Nephron progenitor cell (in vitro differentiated cells): ENCODE measurements around the gene ZNF280D.
"Not testable (repeated sequence)": the region's sequence is repeated elsewhere in the genome, so short reads cannot be mapped to it uniquely, and the experiment has no call there.

Experiments
- DNase-seq: peaks from one replicate; pipeline ENCODE4 v3.0.0; 2021
- H3K27ac Mint-ChIP-seq: 2 replicates; pipeline ENCODE4 v1.8.0; 2021; ENCODE audit warnings: mild to moderate bottlenecking, moderate library complexity, mixed read lengths
- H3K27me3 Mint-ChIP-seq: 2 replicates; pipeline ENCODE4 v1.8.0; 2021; ENCODE audit warnings: mild to moderate bottlenecking, low read depth, mixed read lengths; ENCODE audit not compliant: poor library complexity
- H3K36me3 Mint-ChIP-seq: 2 replicates; pipeline ENCODE4 v1.8.0; 2021; ENCODE audit warnings: low read depth, mixed read lengths
- H3K4me1 Mint-ChIP-seq: 2 replicates; pipeline ENCODE4 v1.8.0; 2021; ENCODE audit warnings: mixed read lengths
- H3K4me3 Mint-ChIP-seq: 2 replicates; pipeline ENCODE4 v1.8.0; 2021; ENCODE audit warnings: mild to moderate bottlenecking, moderate library complexity, mixed read lengths
- H3K9me3 Mint-ChIP-seq: 2 replicates; pipeline ENCODE4 v1.8.0; 2021; ENCODE audit warnings: mild to moderate bottlenecking, moderate library complexity, mixed read lengths
- TF ChIP-seq, protein P1 (sequence below): fragments of 200-600 bp; sonication (generic); IDR thresholded peaks from 2 replicates; pipeline ENCODE4 v1.5.0; 2021; ENCODE audit warnings: antibody characterized with exemption

Gene ZNF280D

DNA sequence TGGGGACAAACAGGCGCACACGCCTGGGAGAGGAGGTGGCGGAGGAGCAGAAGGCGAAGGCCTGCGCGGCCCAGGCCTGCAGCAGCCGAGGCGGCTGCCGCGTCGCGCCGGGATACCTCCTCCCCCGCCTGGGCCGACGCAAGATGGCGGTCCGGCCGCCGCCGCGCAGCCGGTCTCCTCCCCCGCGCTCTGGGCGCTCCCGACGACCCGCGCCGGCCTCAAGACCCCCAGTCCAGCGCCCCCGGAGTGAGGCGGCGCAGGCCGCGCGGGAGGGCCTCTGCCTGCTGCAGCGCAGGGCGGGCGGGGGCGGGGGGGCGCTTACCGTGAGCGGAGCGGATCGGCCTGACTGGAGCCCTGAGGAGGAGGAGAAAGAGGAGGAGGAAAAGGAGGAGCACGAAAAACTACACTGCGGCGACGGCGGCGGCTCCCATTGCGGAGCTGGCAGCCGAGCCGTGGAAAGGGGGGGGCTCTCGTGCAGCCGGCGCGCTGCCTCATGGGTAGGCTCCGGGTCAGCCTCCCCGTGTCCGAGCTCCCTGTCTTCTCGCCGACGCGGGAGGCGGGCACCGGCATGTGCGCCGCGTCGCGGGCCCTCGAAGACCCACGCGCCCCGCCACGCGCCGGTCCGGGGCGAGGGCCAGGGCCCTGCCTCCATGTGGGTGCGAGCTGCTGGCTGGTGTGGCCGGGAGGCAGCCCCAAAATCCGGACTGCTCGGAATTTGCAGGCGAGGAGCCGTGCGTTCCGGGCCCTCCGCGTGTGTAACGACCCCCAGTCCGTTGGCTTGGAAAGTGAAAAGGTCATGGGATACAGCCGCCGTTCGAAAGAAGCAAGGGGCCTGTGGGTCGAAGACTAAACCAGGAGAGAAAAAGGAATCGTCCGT is at the start of gene ZNF280D:
TSS of gene ZNF280D (minus strand) at position 374 of the 877 bp plus-strand sequence. CDS start 26,400 bp downstream, outside the sequence.
- peak within 1 kb of the TSS; percentile 97 for H3K27ac Mint-ChIP-seq
- peaks cover 25% of the 10 kb centered on the region for H3K36me3 Mint-ChIP-seq
- peak within 1 kb of the TSS; percentile 78 for H3K4me3 Mint-ChIP-seq
- DNase-seq: peak; percentile 61
- TF ChIP-seq, protein P1, sequence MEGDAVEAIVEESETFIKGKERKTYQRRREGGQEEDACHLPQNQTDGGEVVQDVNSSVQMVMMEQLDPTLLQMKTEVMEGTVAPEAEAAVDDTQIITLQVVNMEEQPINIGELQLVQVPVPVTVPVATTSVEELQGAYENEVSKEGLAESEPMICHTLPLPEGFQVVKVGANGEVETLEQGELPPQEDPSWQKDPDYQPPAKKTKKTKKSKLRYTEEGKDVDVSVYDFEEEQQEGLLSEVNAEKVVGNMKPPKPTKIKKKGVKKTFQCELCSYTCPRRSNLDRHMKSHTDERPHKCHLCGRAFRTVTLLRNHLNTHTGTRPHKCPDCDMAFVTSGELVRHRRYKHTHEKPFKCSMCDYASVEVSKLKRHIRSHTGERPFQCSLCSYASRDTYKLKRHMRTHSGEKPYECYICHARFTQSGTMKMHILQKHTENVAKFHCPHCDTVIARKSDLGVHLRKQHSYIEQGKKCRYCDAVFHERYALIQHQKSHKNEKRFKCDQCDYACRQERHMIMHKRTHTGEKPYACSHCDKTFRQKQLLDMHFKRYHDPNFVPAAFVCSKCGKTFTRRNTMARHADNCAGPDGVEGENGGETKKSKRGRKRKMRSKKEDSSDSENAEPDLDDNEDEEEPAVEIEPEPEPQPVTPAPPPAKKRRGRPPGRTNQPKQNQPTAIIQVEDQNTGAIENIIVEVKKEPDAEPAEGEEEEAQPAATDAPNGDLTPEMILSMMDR: no peak
- H3K9me3 Mint-ChIP-seq: peaks cover 28% of the 10 kb centered on the region
- peaks cover 4% of the 10 kb centered on the region for H3K27me3 Mint-ChIP-seq
- peaks cover 11% of the 10 kb centered on the region for H3K4me1 Mint-ChIP-seq

GRCh38 chr15:56782306-56782705 is 49.0 kb upstream of the ZNF280D start:
- no peak for DNase-seq
- H3K4me1 Mint-ChIP-seq: no peaks in the 10 kb centered on the region
- no peak overlapping the region for H3K27ac Mint-ChIP-seq
- H3K4me3 Mint-ChIP-seq: no peak overlapping the region
- TF ChIP-seq, protein P1: no peak
- peaks cover 14% of the 10 kb centered on the region for H3K36me3 Mint-ChIP-seq
- peaks cover 4% of the 10 kb centered on the region for H3K27me3 Mint-ChIP-seq
- peaks cover 17% of the 10 kb centered on the region for H3K9me3 Mint-ChIP-seq

GRCh38 chr15:56781666-56782065 is 48.4 kb upstream of the ZNF280D start:
- DNase-seq: no peak
- no peaks in the 10 kb centered on the region for H3K4me1 Mint-ChIP-seq
- no peak overlapping the region for H3K27ac Mint-ChIP-seq
- peaks cover 4% of the 10 kb centered on the region for H3K27me3 Mint-ChIP-seq
- peaks cover 14% of the 10 kb centered on the region for H3K36me3 Mint-ChIP-seq
- peaks cover 17% of the 10 kb centered on the region for H3K9me3 Mint-ChIP-seq
- TF ChIP-seq, protein P1: no peak
- H3K4me3 Mint-ChIP-seq: no peak overlapping the region

DNA sequence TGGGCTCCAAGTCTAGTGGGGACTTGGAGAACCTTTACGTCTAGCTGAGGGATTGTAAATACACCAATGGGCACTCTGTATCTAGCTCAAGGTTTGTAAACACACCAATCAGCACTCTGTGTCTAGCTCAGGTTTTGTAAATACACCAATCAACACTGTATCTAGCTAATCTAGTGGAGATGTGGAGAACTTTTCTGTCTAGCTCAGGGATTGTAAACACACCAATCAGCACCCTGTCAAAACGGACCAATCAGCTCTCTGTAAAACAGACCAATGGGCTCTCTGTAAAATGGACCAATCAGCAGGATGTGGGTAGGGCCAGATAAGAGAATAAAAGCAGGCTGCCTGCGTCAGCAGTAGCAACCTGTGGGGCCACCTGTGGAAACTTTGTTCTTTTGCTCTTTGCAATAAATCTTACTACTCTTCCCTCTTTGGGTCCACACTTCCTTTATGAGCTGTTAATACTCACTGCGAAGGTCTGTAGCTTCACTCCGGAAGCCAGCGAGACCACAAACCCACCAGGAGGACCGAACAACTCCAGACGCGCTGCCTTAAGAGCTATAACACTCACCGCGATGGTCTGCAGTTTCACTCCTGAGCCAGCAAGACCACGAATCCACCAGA is 46.9 kb upstream of the ZNF280D start:
- not testable (repeated sequence) for H3K27me3 Mint-ChIP-seq, H3K27ac Mint-ChIP-seq, H3K4me1 Mint-ChIP-seq, DNase-seq, H3K4me3 Mint-ChIP-seq
- Mint-ChIP-seq H3K36me3 (peaks cover 14% of the 10 kb centered on the region), H3K9me3 (peaks cover 17% of the 10 kb centered on the region)

DNA sequence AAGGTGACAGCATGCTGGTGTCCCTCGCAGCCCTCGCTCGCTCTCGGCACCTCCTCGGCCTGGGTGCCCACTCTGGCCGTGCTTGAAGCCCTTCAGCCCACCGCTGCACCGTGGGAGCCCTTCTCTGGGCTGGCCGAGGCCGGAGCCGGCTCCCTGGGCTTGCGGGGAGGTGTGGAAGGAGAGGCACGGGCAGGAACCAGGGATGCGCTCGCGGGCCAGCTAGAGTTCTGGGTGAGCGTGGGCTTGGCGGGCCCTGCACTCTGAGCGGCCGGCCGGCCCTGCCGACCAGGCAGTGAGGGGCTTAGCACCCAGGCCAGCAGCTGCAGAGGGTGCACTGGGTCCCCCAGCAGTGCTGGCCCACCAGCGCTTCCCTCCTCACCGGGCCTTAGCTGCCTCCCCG is 46.1 kb upstream of the ZNF280D start:
- H3K4me3 Mint-ChIP-seq, H3K27me3 Mint-ChIP-seq, DNase-seq, H3K27ac Mint-ChIP-seq, H3K4me1 Mint-ChIP-seq: not testable (repeated sequence)
- Mint-ChIP-seq H3K36me3 (peaks cover 14% of the 10 kb centered on the region), H3K9me3 (peaks cover 17% of the 10 kb centered on the region)

- Mint-ChIP-seq H3K27ac (no peak overlapping the region), H3K4me1 (no peaks in the 10 kb centered on the region), H3K9me3 (peaks cover 17% of the 10 kb centered on the region), H3K4me3 (no peak overlapping the region), H3K36me3 (peaks cover 14% of the 10 kb centered on the region), H3K27me3 (peaks cover 7% of the 10 kb centered on the region)
- TF ChIP-seq, protein P1: no peak
- no peak for DNase-seq
Measured at GRCh38 chr15:56778761-56779160, 45.5 kb upstream of the ZNF280D start.
